ENCODE data around the gene JPH4.
"Not testable (repeated sequence)": the region's sequence is repeated elsewhere in the genome, so short reads cannot be mapped to it uniquely, and the experiment has no call there.

Gene JPH4

GRCh38 chr14:23608454-23608853 is 29.9 kb upstream of the JPH4 start:
- no peak for DNase-seq

DNA sequence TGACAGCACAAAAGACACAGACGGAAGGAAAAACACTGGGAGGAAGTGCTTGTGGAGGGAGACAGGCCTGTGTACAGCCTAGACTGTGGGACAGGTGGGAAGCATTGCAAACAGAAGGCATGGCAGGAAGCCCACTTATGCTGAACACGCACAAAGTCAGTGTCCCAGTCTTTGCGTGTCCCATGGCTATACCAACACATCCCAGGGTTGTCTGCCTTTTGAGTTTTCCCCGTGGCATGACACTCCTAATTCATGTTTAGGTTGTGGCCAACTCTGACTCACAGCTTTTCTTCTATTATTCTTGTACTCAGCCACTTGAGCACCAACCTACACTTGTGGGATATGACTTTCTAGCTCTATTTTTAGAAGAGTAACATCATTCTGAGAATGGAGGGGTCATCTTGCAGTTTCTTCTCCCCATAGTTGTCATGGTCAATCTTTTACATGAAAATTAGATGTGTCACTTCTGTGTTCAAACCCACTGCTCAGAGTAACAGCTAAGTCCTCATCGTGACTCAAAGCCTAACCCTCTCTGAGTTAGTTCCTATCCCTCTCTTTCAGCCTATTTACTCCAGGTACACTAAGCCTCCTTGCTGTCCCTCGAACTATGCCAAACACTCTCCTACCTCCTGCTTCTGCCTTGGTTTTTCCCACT is 27.5 kb upstream of the JPH4 start:
- no peak for DNase-seq

DNA sequence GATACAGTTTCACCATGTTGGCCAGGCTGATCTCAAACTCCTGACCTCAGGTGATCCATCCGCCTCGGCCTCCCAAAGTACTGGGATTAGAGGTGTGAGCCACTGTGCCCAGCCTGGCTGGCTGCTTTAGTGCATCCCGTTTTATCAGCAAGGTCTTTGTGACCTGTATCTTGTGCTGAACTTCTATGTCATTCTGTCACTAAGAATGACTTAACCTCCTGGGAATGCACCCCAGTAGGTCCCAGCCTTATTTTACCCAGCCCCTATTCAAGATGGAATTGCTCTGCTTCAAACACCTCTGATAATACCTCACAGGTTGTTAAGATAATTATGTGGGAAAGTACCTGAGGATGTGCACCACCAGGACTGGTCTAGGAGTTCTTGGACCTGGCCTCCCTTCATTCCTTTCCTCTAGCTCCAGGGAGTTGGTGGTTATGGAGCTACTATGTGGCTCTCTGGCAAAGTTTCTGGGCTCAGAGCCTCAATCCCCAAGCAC is 26.1 kb upstream of the JPH4 start:
- no peak for DNase-seq

DNA sequence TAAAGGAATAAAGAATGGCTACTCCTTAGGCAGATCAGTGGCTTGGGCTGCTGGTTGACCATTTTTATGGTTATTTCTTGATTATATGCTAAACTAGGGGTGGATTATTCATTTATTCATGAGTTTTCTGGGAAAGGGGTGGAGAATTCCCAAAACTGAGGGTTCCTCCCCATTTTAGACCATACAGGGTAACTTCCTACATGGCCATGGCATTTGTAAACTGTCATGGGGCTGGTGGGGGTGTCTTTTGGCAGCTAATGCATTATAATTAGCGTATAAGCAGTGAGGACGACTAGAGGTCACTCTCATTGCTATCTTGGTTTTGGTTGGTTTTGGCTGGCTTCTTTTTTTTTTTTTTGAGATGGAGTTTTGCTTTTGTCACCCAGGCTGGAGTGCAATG is 25.6 kb upstream of the JPH4 start:
- no peak for DNase-seq

GRCh38 chr14:23603103-23603502 is 24.5 kb upstream of the JPH4 start:
- DNase-seq: no peak

GRCh38 chr14:23602181-23603095 is 23.8 kb upstream of the JPH4 start:
- no peak for DNase-seq

- no peak for DNase-seq
Measured at GRCh38 chr14:23601845-23602180, 23.2 kb upstream of the JPH4 start.

DNA sequence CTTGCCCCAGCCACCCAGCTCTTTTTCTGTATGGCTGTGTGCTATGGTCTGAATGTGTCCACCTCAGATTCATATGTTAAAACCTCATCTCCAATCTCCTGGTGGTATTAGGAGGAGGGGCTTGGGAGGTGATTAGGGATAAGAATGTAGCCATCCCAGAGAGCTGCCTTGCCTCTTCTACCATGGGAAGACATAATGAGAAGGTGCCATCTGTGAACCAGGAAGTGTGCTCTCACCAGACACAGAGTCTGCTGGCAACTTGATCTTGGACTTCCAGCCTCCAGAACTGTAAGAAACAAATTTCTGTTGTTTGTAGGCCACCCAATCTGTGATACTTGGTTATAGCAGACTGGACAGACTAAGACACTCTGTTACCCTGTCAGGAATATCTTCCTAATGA is 22.8 kb upstream of the JPH4 start:
- DNase-seq: no peak

DNA sequence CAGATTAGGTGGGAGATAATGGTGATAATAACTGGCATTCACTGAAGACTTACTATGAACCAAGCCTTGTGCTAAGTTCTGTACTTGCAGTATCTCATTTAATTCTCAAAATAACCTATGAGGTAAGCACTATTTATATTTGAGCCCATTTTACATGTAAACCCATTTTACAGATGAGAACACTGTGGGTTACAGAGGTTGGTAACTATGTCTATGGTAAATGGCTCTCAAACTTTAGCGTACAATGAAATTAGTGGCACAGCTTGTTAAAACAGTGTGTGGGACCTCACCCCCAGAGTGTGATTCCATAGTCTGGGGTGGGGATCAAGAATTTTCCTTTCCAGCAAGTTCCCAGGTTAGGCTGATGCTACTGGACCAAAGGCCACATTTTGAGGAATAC is 22.2 kb upstream of the JPH4 start:
- DNase-seq: no peak

- no peak for DNase-seq
Measured at GRCh38 chr14:23600322-23600707, 21.7 kb upstream of the JPH4 start.

DNA sequence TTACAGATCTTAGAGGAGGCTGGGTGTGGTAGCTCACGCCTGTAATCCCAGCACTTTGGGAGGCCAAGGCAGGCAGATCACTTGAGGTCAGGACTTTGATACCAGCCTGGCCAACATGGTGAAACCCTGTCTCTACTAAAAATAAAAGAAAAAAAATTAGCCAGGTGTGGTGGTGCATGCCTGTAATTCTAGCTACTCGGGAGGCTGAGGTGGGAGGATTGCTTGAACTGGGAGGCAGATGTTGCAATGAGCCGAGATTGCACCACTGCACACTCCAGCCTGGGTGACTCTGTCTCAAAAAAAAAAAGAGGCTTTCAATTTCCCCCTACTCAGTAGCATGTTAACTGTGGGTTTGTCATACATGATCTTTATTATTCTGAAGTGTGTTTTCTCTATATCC is 15.6 kb upstream of the JPH4 start:
- DNase-seq: not testable (repeated sequence)

DNA sequence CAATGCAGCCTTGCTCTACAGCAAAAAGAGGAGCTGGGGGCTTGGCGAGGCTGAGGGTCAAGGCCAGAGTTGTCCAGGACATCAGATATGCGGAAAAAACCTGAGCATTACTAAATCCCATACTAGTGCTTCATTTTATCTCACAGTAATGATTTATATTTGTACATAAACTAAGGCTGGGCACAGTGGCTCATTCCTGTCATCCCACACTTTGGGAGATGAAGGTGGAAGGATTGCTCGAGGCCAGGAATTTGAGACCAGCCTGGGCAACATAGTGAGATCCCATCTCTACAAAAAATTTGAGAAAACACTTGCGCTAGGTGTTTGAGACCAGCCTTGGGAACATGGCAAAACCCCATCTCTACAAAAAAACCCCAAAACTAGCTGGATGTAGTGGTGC is 11.6 kb upstream of the JPH4 start:
- no peak for DNase-seq

DNA sequence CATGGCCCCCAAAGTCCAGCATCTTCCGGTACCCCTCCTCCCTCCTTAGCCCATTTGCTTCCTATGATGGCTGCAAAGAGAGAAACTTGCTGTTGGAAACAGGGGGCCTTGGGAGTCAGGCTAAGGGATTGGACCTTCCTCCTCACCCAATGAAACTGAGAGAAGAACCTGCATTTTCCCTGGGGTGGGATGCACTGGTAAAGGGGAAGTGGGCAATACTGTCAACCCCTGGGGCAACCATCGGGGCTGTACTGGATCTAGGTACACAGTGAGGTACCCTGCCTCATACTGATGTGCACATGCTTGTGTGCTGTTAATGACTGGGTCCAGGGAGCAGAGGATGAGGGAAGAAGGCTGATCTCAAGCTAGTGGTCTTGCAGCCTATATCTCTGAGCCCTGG is 11.0 kb upstream of the JPH4 start:
- no peak for DNase-seq

DNA sequence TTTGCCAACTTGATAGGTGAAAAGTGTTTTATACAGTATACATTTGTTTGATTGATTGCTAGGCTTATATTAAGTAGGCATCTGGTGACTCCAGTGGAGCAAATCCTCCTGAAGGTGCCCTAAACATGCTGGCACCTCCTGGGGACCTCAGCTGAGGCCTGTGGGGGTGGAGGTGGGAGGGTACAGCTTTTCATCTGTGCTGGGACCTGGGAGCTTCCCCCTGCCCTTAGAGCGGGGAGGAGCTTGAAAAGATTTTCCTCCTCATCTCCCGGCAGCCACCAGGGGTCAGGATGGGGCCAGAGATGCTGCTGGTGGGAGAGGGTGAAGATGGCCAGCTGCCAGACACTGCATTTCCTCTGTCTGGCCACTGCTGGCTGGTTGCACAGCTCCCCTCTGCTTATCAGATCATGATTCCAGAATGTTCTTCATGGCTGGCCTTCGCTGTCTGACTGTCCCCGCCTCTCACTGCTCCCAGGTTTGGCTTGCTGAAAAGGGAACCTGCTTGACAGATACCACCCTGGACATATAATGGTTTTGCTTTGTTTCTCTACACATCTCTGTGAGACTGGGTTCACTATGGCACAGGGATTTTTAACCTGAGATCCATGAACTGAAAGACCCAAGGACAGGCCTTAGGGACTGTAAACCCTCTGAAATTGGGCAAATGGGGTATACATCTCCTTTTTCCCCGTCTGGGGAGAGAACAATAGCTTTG is 10.5 kb upstream of the JPH4 start:
- peak; percentile 63 for DNase-seq

- not testable (repeated sequence) for DNase-seq
Measured at GRCh38 chr14:23584527-23585203, 6.1 kb upstream of the JPH4 start.

GRCh38 chr14:23583761-23584526 is 5.4 kb upstream of the JPH4 start:
- DNase-seq: not testable (repeated sequence)

DNA sequence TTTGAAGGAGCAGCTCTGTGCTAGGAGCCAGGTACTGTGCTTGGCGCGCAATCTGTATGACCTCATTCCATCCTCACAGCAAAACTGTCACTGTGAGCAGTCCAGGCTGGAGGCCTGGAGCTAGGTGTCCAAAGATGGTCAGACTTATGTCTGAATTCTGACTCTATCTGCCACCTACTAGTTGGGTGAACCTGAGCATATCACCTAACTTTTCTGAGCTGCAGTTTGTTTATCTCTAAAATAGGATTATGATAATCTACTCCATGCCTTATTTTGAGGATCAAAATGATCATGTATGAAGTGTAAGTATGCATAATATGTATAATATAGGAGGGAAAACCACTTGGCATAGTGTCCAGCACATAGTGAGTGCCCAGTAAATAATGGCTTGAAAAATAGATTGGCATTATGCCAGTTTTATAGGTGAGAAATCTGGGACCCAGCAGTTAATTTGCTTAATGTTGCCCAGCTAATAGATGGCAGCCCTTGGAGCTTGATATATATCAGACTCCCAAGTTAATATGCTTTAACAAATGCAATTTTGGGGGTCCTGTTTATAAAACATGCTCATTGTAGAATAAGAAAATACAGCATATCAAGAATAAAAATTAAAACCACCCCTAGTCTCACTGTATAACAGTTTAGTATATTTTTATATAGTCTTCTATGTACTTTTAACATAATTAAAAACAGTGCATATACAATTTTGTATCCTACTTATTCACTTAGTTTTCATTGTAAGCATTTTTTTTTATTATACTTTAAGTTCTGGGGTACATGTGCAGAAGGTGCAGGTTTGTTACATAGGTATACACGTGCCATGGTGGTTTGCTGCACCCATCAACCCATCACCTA is 4.5 kb upstream of the JPH4 start:
- no peak for DNase-seq

GRCh38 chr14:23580948-23581281 is 2.3 kb upstream of the JPH4 start:
- DNase-seq: no peak

GRCh38 chr14:23580152-23580926 is 1.7 kb upstream of the JPH4 start:
- no peak for DNase-seq

DNA sequence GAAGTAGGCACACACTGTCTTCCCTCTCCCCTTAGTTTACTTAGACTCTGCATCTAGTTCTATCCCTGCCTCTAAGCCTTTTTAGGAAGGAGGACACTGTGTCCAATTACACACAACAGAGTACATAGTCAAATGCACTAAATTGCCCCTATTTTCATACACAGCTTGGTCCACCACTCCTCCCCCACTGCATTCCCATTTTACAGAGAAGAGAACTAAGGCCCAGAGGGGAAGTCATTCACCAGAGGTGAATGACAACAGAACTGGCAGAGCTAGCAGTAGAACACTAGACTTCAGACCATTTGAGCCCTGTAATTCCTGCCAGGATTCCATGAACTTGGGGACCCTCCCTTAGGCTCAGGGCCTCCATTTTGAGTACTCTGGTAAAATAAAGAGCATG is 1.1 kb upstream of the JPH4 start:
- DNase-seq: no peak

DNA sequence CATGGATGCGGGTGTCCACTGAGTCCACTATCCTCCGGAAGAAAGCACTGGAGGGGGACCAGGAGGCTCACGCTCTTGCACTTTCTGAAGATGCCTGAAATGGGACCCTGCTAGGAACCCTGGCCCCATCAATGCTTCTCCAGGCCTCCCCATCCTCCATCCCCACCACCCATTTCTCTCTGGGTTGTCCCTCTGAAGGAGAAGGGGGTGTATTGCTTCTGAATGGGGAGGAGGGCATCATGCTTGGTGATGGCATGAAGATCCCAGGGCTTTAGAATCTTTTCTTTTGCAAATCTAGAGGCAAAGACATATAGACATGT is 681 bp upstream of the JPH4 start:
- no peak for DNase-seq

Data from NCI-H774 (cell line).